PFSK-1 (cell line): Measurements from ENCODE around the gene TSKU.

Experiments
- POLR2AphosphoS5 ChIP-seq: IDR thresholded peaks from 2 replicates; pipeline ENCODE4 v1.6.1; 2012; ENCODE audit warnings: low read depth, mild to moderate bottlenecking, control low read depth, low read length, moderate library complexity
- SIN3A ChIP-seq: IDR thresholded peaks from 2 replicates; pipeline ENCODE4 v1.6.1; 2012; ENCODE audit warnings: mild to moderate bottlenecking, low read length, moderate library complexity, borderline replicate concordance; ENCODE audit not compliant: insufficient read depth
- TAF1 ChIP-seq: IDR thresholded peaks from 2 replicates; pipeline ENCODE4 v1.6.1; 2012; ENCODE audit warnings: low read length, control low read depth, borderline replicate concordance; ENCODE audit not compliant: insufficient read depth

GRCh38 chr11:76805206-76805913 is 22.2 kb downstream of the TSKU start:
- TF ChIP-seq TAF1 (no peak), SIN3A (no peak), POLR2AphosphoS5 (no peak)
